DOHH2 (cell line): ENCODE measurements around the gene MBP.

Source experiments
- H3F3A ChIP-seq: fragments of 200-600 bp; sonication (generic), shearing (Covaris generic); 2 replicates; pipeline ENCODE4 v1.6.0; 2016; ENCODE audit warnings: antibody characterized with exemption, mild to moderate bottlenecking; ENCODE audit not compliant: control insufficient read depth, insufficient read depth
- H3K27ac ChIP-seq: fragments of 200-600 bp; sonication (generic); 2 replicates; pipeline ENCODE4 v1.5.1; 2014; ENCODE audit warnings: low read depth, mild to moderate bottlenecking, low read length, moderate library complexity
- H3K27me3 ChIP-seq: fragments of 200-600 bp; sonication (generic); 2 replicates; pipeline ENCODE4 v1.6.1; 2014; ENCODE audit warnings: mild to moderate bottlenecking, low read length, mixed read lengths; ENCODE audit not compliant: control insufficient read depth
- H3K36me3 ChIP-seq: fragments of 200-600 bp; sonication (generic); 2 replicates; pipeline ENCODE4 v1.6.1; 2014; ENCODE audit warnings: mild to moderate bottlenecking, low read length, moderate library complexity, mixed read lengths; ENCODE audit not compliant: control insufficient read depth
- H3K4me1 ChIP-seq: fragments of 200-600 bp; sonication (generic); 2 replicates; pipeline ENCODE4 v1.6.1; 2014; ENCODE audit warnings: mild to moderate bottlenecking, low read length, mixed read lengths; ENCODE audit not compliant: control insufficient read depth
- H3K4me2 ChIP-seq: fragments of 200-600 bp; sonication (generic); 2 replicates; pipeline ENCODE4 v1.6.0; 2014; ENCODE audit warnings: mild to moderate bottlenecking, low read length, moderate library complexity
- H3K4me3 ChIP-seq: fragments of 200-600 bp; sonication (generic); 2 replicates; pipeline ENCODE4 v1.5.1; 2014; ENCODE audit warnings: mild to moderate bottlenecking, low read length, mixed read lengths
- H3K79me2 ChIP-seq: fragments of 200-600 bp; sonication (generic); 2 replicates; pipeline ENCODE4 v1.6.1; 2014; ENCODE audit warnings: mild to moderate bottlenecking, low read length, mixed read lengths; ENCODE audit not compliant: control insufficient read depth
- H3K9me2 ChIP-seq: fragments of 200-600 bp; sonication (generic); replicated peaks from 2 replicates; pipeline ENCODE4 v1.6.1; 2014; ENCODE audit warnings: mild to moderate bottlenecking, low read length, mixed read lengths; ENCODE audit not compliant: control insufficient read depth
- H3K9me3 ChIP-seq: fragments of 200-600 bp; sonication (generic); 2 replicates; pipeline ENCODE4 v1.6.1; 2014; ENCODE audit warnings: antibody characterized with exemption, low read length, mixed read lengths; ENCODE audit not compliant: control insufficient read depth, insufficient read depth
- H4K20me1 ChIP-seq: fragments of 200-600 bp; sonication (generic); 2 replicates; pipeline ENCODE4 v1.6.0; 2014; ENCODE audit warnings: low read depth, mild to moderate bottlenecking, antibody characterized with exemption, low read length, moderate library complexity; ENCODE audit not compliant: control insufficient read depth, insufficient read depth
- EZH2phosphoT487 ChIP-seq: fragments of 200-600 bp; sonication (generic); IDR thresholded peaks from 2 replicates; pipeline ENCODE4 v1.6.1; 2017; ENCODE audit warnings: borderline replicate concordance, mild to moderate bottlenecking, antibody characterized with exemption, low read length, moderate library complexity, mixed read lengths
- TF ChIP-seq, protein P1 (sequence below): fragments of 200-600 bp; sonication (generic); IDR thresholded peaks from one replicate; pipeline ENCODE4 v1.5.1; 2014; ENCODE audit warnings: antibody characterized with exemption, mild to moderate bottlenecking, low read depth, low read length; ENCODE audit not compliant: poor library complexity, severe bottlenecking

MBP gene

DNA sequence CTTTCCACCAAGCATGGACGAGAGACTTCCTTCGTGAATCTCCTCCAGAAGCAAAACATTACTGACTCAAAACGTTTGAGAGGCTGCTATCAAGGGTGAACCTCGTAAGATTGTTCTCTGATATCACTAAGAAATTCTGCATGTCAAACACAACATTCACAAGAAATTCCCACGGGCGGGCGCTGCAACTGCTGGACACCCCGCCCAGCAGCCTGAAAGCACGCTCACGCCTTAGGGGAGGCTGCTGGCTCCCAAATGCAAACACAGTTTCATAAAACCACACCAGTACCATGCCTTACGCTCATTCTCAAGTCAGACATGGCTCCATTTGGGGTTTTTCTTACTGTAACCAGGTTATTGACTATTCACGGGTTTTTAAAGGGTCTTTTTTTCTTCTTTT, 39.0 kb downstream of the MBP start:
- Histone ChIP-seq H3K4me2 (no peak overlapping the region), H3F3A (peaks cover 6% of the 10 kb centered on the region), H3K27me3 (no peaks in the 10 kb centered on the region), H3K27ac (no peak overlapping the region), H3K36me3 (peaks cover 31% of the 10 kb centered on the region), H3K9me3 (no peaks in the 10 kb centered on the region), H3K4me3 (no peak overlapping the region), H3K9me2 (no peaks in the 10 kb centered on the region), H3K4me1 (peaks cover 21% of the 10 kb centered on the region), H4K20me1 (peaks cover 3% of the 10 kb centered on the region; the same call in 1 of the 2 replicates), H3K79me2 (peaks cover 20% of the 10 kb centered on the region)
- TF ChIP-seq, protein P1, sequence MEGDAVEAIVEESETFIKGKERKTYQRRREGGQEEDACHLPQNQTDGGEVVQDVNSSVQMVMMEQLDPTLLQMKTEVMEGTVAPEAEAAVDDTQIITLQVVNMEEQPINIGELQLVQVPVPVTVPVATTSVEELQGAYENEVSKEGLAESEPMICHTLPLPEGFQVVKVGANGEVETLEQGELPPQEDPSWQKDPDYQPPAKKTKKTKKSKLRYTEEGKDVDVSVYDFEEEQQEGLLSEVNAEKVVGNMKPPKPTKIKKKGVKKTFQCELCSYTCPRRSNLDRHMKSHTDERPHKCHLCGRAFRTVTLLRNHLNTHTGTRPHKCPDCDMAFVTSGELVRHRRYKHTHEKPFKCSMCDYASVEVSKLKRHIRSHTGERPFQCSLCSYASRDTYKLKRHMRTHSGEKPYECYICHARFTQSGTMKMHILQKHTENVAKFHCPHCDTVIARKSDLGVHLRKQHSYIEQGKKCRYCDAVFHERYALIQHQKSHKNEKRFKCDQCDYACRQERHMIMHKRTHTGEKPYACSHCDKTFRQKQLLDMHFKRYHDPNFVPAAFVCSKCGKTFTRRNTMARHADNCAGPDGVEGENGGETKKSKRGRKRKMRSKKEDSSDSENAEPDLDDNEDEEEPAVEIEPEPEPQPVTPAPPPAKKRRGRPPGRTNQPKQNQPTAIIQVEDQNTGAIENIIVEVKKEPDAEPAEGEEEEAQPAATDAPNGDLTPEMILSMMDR: no peak
- no peak for TF ChIP-seq EZH2phosphoT487

DNA sequence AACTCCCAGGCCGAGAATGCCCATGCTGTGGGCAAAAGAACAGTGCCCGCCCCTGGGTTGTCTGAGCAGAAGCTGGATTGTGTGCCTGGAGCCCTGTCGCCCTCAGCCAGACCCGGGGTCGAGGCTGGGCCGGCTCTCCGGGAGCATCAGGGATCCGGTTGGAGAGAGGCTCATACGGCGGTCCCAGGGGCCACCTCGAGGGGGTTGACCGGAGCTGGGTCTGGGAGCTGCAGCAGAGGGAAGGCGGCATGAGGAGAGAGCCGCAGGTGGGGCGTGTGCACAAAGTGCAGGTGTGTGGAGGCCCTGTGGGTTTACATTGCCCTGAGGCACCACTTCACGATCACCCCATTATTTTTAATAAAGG, 39.5 kb downstream of the MBP start:
- no peak overlapping the region for H3K4me2 ChIP-seq
- peaks cover 20% of the 10 kb centered on the region for H3K79me2 ChIP-seq
- H3K9me3 ChIP-seq: no peaks in the 10 kb centered on the region
- no peaks in the 10 kb centered on the region for H3K9me2 ChIP-seq
- peaks cover 1% of the 10 kb centered on the region; the same call in 1 of the 2 replicates for H3F3A ChIP-seq
- peaks cover 16% of the 10 kb centered on the region for H3K4me1 ChIP-seq
- no peaks in the 10 kb centered on the region for H3K27me3 ChIP-seq
- peaks cover 31% of the 10 kb centered on the region for H3K36me3 ChIP-seq
- TF ChIP-seq EZH2phosphoT487: no peak
- TF ChIP-seq, protein P1: no peak
- H3K4me3 ChIP-seq: no peak overlapping the region
- no peak overlapping the region for H3K27ac ChIP-seq
- H4K20me1 ChIP-seq: no peaks in the 10 kb centered on the region

DNA sequence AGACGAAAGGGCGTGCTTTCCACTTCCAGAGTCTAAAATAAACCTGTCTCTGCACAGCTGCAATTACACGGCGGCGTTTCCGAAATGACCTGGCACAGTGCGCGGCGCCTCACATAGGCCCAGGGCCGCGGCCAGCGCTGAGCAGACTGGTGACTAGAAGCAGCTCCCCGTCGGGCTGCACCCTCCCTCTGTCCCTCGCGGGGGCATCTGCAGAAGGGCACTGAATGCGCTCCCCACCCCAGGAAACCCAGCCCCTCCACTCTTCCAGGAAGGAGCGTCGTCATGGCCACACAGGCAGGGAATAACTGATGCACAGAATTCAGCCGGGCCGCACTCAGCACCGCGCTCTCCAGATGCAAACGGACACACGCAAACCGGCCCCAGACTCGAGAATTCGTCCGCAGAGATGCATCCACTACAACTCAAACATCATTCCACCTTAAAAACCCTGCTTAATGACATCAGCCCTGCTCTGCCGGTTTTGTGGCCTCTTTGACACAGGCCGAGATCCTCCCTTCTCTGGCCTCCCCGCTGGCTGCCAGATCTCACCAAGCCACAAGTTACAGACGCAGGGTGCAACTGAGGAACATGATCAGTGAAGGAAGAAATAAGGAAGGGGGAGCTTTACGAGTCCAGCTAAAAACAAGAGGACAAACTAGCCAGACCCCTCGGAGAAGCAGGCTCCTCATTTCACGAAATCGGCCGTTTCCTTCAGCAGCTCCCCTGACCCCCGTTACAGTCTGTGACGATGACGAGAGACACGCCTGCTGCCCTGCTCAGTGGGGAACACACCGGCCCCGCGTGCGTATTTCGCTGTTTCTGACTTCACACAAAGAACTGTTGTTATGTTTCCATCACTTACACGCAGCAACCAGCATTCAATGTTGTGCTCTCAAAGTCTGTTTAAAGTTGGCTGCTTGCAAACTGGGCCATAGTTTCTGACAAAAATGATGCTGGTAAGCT, 40.2 kb downstream of the MBP start:
- peaks cover 29% of the 10 kb centered on the region for H3K36me3 ChIP-seq

More for the DNA sequence above, 40.2 kb downstream of the MBP start:
- H4K20me1 ChIP-seq: no peaks in the 10 kb centered on the region
- no peaks in the 10 kb centered on the region for H3F3A ChIP-seq
- H3K9me2 ChIP-seq: no peaks in the 10 kb centered on the region
- H3K4me3 ChIP-seq: no peak overlapping the region
- peaks cover 9% of the 10 kb centered on the region for H3K4me1 ChIP-seq
- H3K27ac ChIP-seq: no peak overlapping the region
- H3K9me3 ChIP-seq: no peaks in the 10 kb centered on the region
- TF ChIP-seq, protein P1: no peak
- no peak for TF ChIP-seq EZH2phosphoT487
- no peaks in the 10 kb centered on the region for H3K27me3 ChIP-seq
- H3K4me2 ChIP-seq: no peak overlapping the region
- H3K79me2 ChIP-seq: peaks cover 18% of the 10 kb centered on the region
